Sigmoid colon (tissue), 4 donors: ENCODE results near the gene PACS1.

Experiments
- CTCF ChIP-seq, 4 experiments: fragments of 450-650 bp in 3 of 4; fragments of 200-600 bp in 1 of 4; IDR thresholded peaks; one replicate each; pipeline ENCODE4 v1.5.1; 2016 to 2019; ENCODE audit warnings: antibody characterized with exemption in 4 of 4, mild to moderate bottlenecking in 3 of 4, moderate library complexity in 2 of 4
- EP300 ChIP-seq, 4 donors: sonication (generic); formaldehyde crosslinking; IDR thresholded peaks; one replicate each; pipeline ENCODE4 v1.6.1; 2017; ENCODE audit warnings: antibody characterized with exemption in 4 of 4
- POLR2AphosphoS5 ChIP-seq, 4 donors: sonication (generic); formaldehyde crosslinking; IDR thresholded peaks; one replicate each; pipeline ENCODE4 v1.6.1; 2017; ENCODE audit warnings: antibody characterized with exemption in 4 of 4

DNA sequence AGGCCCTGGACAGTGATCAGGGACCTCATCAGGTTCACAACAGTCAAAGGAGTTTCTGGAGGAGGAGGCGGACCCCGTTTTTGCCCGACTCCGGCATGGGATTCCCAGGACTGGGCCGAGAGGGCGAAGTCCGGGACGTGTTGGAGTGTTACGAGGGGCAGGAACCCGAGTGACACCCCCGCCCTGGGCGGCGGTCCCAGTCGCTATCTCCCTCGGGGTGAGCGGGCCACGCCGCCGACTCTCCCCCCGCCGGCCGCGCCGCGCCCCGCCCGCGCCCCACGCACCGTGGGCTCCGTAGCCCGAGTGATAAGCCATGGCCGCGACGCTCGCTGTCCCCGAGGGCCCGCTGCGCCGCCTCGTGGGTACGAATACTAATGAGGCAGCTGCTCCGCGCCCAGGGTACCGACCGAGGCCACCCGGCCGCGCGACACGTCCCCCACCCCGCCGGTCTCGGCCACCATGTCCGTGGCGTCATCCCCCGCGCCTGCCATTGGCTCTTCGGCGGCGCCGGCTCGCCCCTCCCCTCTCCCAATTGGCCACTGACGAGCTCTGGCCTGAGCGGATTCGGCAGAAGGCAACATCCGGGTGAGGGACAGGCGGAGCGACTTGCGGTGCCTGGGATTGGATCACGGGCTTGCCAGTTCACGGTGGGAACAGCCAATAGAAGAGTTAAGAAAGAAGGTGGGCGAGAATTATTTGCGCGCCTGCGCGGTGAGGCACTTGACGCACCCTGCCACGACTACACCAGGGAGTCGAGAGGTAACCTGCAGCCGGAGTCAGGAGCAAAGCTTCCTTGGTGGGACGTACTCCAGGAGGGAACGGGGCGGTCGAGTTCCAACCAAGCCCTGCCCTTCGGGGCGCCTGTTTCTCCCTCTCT is 218.8 kb downstream of the PACS1 start, which contains the start of gene YIF1A:
- TF ChIP-seq CTCF (IDR thresholded peaks at IDR 0.05) (no peak), POLR2AphosphoS5 (IDR thresholded peaks at IDR 0.05) (peak; percentile 94 to 98 (median 98)), EP300 (IDR thresholded peaks at IDR 0.05) (no peak)
